SK-N-MC (cell line): ENCODE data around the gene TNNC1.

ENCODE experiments used
- DNase-seq: peaks from one replicate; pipeline ENCODE4 v3.0.0-alpha.2; 2011; ENCODE audit warnings: low read depth, low spot score
- H3K27ac ChIP-seq: fragments of 200-600 bp; sonication (generic); 2 replicates; pipeline ENCODE4 v1.5.1; 2016; ENCODE audit warnings: mixed run types
- H3K36me3 ChIP-seq: fragments of 200-600 bp; sonication (generic); 2 replicates; pipeline ENCODE4 v1.6.1; 2017; ENCODE audit warnings: antibody characterized with exemption, low read length, mixed read lengths; ENCODE audit not compliant: insufficient read depth
- H3K4me3 ChIP-seq: fragments of 200-600 bp; sonication (generic); 2 replicates; pipeline ENCODE4 v1.5.1; 2016
- H3K9ac ChIP-seq: fragments of 200-600 bp; sonication (generic); 2 replicates; pipeline ENCODE4 v1.8.0; 2017; ENCODE audit warnings: mixed run types, mixed read lengths; ENCODE audit not compliant: insufficient read length
- H3K9me3 ChIP-seq: fragments of 200-600 bp; sonication (generic); 2 replicates; pipeline ENCODE4 v1.6.1; 2017; ENCODE audit warnings: low read depth, mild to moderate bottlenecking, antibody characterized with exemption, low read length, moderate library complexity, mixed read lengths
- EZH2 ChIP-seq: fragments of 200-600 bp; sonication (generic); IDR thresholded peaks from one replicate; pipeline ENCODE4 v1.6.1; 2017; ENCODE audit warnings: antibody characterized with exemption
- FOXP2 ChIP-seq: optimal IDR thresholded peaks from 2 replicates; pipeline ENCODE3; 2011; ENCODE audit warnings: mild to moderate bottlenecking, moderate library complexity; ENCODE audit not compliant: insufficient read depth; ENCODE audit errors: extremely low read length, control extremely low read depth
- POLR2AphosphoS5 ChIP-seq: IDR thresholded peaks from 2 replicates; pipeline ENCODE4 v1.6.1; 2012; ENCODE audit warnings: mild to moderate bottlenecking, low read depth, low read length, borderline replicate concordance

Gene TNNC1

DNA sequence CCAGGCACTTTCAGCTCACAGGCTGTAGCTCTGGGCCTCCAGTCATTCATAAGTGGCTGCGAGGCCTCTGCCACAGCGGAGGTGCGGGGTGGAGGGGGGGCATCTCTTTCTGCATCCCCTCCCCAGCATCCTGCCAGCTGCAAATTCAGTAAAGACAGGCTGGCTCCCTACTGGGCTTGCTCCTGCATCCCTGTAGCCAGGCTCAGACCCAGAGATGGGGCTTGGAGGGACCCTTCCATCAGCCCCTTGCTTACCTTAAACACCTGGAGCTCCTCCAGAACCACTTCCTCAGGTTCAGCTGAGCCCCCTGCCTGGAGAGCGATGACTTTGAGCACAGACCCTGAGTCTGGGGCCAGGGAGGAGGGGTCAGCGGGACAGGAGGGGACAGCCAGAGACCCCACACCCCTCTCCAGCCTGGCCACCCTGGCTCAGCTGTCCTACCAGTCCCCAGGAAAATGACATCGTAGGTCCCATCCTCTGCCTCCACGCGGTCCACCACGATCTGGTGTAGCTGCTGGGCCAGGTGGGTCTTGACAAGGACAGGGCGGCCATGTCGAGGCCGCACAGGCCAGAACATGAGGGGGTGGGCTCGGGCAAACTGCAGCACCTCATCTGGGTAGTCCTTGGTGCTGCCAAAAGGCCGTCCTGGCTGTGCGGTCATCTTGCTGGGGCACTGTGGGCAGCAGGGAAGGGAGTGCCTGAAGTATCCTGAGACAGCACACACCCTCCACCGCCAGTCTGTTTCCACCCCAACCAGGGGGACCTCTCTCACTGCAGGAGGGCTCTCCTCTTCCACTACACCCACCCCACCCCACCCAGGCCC, 14.2 kb downstream of the TNNC1 start:
- TF ChIP-seq POLR2AphosphoS5 (no peak), EZH2 (no peak), FOXP2 (no peak)
- no peak overlapping the region for H3K27ac ChIP-seq
- H3K36me3 ChIP-seq, result no peaks in the 10 kb centered on the region
- H3K9me3 ChIP-seq, result no peaks in the 10 kb centered on the region
- no peak for DNase-seq
- H3K9ac ChIP-seq, result no peak overlapping the region
- no peak overlapping the region for H3K4me3 ChIP-seq

DNA sequence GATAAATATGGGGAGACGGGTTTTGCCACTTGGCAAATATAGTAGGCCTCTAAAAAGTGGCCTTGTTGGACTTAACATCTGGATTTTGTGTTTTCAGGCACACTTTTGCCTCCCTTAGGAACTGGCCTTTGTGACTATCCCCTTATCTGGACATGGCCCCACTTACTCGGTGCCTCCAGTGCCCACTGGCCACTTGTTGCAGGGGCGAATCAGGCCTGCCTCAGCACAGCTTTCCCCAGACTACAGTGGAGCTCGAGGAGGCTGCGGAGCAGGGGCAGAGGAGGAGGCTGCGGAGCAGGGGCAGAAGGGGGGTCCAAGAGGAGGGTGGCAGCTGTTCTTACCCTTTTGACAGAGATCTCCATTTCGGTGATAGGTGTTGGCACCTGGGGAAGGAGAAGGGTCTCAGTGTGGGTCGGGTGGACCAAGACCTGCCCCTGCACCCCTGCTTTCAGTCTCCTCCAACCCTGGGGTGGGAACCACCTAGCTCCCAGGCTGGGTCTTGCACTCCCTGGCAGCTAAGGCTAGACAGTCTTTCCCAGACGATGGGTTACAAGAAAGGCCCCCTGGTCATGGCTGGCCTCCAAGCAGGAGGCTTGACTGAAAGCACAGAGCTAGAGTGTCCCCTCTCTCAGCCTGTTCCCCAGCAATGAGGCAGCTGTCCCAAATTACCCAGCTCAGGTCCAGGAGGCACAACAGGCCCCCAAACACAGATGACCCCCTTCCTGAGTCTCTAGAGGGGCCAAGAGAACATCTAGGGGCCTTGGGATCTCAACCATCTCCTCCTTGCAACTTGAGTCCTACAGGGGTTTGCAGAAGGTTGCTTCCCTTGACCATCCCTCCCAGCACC, 15.0 kb downstream of the TNNC1 start:
- no peak for DNase-seq
- Histone ChIP-seq H3K9me3 (no peaks in the 10 kb centered on the region), H3K36me3 (no peaks in the 10 kb centered on the region), H3K4me3 (no peak overlapping the region), H3K9ac (no peak overlapping the region), H3K27ac (no peak overlapping the region)
- no peak for TF ChIP-seq FOXP2
- TF ChIP-seq EZH2, result no peak
- no peak for TF ChIP-seq POLR2AphosphoS5

- no peaks in the 10 kb centered on the region for H3K36me3 ChIP-seq
- H3K27ac ChIP-seq, result no peak overlapping the region
- no peaks in the 10 kb centered on the region for H3K9me3 ChIP-seq
- no peak for DNase-seq
- TF ChIP-seq EZH2 (no peak), FOXP2 (no peak), POLR2AphosphoS5 (no peak)
- no peak overlapping the region for H3K9ac ChIP-seq
- H3K4me3 ChIP-seq, result no peak overlapping the region
These were observed 15.8 kb downstream of the TNNC1 start for GRCh38 chr3:52438104-52438376.

- Histone ChIP-seq H3K36me3 (no peaks in the 10 kb centered on the region), H3K4me3 (no peak overlapping the region), H3K27ac (no peak overlapping the region), H3K9ac (no peak overlapping the region), H3K9me3 (no peaks in the 10 kb centered on the region)
- DNase-seq, result no peak
- TF ChIP-seq POLR2AphosphoS5 (no peak), FOXP2 (no peak), EZH2 (no peak)
These were observed 16.3 kb downstream of the TNNC1 start for GRCh38 chr3:52437326-52438103.

DNA sequence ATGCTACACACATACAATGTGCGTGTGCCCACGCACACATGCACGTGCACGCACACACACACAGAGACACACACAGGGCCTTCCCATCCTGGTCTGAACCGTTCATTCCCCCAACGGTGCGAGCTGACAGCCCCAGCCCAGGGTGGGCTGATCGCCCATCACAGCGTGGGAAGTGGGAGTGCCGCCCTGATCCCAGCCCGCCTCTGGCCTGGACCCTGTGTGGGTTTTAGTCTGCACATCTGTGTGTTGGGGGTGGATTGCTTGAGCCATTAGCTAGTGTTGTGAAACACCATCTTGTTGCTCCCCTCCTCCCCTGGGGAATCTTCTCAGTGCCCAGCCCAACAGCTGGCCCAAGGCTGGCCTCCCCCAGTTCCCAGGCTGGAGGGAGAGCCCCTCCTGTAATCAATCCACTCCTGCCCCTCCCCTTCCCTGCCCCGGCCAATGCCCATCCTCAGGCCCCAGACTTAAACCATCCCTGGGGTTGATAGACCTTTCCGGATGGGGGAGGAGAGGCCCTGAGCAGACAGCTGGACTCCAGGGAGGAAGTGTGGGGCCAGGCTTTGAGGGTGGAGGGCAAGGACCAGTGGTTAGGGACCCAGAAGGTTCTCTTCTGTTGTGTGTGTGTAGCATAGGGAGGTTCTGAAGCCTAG, 17.2 kb downstream of the TNNC1 start:
- Histone ChIP-seq H3K9me3 (no peaks in the 10 kb centered on the region), H3K27ac (no peak overlapping the region), H3K36me3 (no peaks in the 10 kb centered on the region), H3K9ac (no peak overlapping the region), H3K4me3 (no peak overlapping the region)
- no peak for DNase-seq
- TF ChIP-seq FOXP2 (no peak), EZH2 (no peak), POLR2AphosphoS5 (no peak)

DNA sequence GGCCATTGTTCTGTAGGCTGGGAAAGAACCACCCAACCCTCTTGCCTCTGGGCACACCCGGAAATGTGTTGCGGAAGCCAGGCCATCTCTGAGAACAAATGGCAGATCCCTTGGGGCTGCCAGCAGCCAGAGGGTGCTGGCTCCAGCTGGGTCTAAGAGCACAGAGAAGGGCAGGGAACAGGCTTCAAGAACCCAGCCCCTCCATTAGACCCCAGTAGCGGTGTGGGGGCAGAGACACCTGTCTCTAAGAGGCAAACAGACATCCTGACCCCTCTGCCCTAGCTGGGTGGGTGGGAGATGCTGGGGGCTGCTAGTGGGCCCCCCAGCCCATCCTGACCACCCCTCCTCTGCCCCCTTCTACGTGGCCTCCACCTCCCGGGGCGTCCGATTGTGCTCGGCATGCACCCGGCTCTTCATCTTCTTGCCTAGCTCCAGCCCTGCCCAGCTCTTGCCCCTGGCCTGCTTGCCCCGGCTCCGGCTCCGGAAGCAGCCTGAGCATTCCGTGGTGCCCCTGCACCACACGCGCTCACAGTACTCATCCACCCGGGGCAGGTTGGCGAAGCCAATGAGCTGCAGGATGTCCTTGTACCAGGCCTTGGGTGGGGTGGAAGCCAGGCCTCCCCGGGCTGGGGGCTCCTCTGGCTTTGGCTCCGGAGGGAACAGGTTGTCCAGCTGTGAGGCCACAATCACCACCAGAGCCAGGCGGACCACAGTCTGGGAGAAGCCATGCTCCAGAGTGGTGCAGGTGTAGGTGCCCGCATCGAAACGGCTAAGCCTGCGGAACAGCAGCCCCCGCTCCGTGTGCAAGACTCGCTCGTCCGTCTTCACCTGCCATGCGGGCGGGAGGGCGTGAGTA, 18.4 kb downstream of the TNNC1 start:
- no peak overlapping the region for H3K9ac ChIP-seq
- H3K9me3 ChIP-seq, result no peaks in the 10 kb centered on the region
- no peak for DNase-seq
- no peak overlapping the region for H3K4me3 ChIP-seq
- TF ChIP-seq FOXP2 (no peak), EZH2 (no peak), POLR2AphosphoS5 (no peak)
- no peak overlapping the region for H3K27ac ChIP-seq
- H3K36me3 ChIP-seq, result no peaks in the 10 kb centered on the region

DNA sequence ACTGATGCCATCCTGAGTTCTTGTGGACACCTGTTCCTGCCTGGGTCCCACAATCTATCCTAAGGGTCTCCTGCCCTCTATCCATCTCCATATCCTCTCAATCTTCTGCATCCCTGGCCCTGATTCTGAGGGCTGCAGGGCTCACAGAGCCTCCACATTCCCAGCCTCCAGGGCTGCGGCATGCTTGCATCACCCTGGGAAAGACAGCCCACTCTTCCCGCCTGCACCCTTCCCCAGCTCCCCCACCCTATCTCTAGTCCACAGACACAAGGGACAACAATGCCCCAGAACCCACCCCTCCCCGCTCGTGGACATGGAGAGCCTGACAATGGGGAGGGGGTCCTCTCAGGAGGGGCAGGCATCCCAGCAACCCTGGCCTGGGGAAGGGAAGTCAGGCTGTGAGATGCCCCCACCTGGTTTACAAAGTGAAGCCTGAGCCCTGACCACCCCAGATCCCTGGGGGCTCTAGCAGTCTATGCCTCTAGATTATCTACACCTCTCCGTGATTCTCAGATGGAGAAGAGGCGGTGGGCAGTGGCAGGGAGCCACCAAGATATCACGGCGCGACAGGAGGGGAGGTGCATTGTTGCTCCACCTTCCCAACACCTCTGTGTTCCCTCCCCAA, 19.2 kb downstream of the TNNC1 start:
- no peaks in the 10 kb centered on the region for H3K36me3 ChIP-seq
- no peak for DNase-seq
- H3K4me3 ChIP-seq, result no peak overlapping the region
- no peak overlapping the region for H3K9ac ChIP-seq
- no peak overlapping the region for H3K27ac ChIP-seq
- TF ChIP-seq EZH2 (no peak), FOXP2 (no peak), POLR2AphosphoS5 (no peak)
- H3K9me3 ChIP-seq, result no peaks in the 10 kb centered on the region
